ENCODE results near the gene MAP6D1.

GRCh38 chr3:183830187-183830586 lies 4.8 kb upstream of the MAP6D1 start:
- TF ChIP-seq CSRNP3 (CRISPR knock-in tag; IDR thresholded peaks at IDR 0.05) (no peak), CREB5 (CRISPR knock-in tag; IDR thresholded peaks at IDR 0.05; ENCODE audit: low read depth) (no peak)
